HepG2 (cell line): ENCODE results near the gene GMPPA. TPM values are rescaled to one million over a fixed set of nuclear protein-coding genes. Genes with fewer than 3 reads are reported as not detected.
A peak's percentile ranks its signal among the peaks of the same experiment; 100 is the strongest.

ENCODE experiments used
- ARHGAP35 ChIP-seq: sonication (generic); formaldehyde crosslinking; IDR thresholded peaks from 2 replicates; pipeline ENCODE4 v1.9.0; 2022; ENCODE audit warnings: mild to moderate bottlenecking, inconsistent platforms, moderate library complexity, missing genetic modification reagents, borderline replicate concordance
- CREBL2 ChIP-seq: sonication (generic); formaldehyde crosslinking; IDR thresholded peaks from 2 replicates; pipeline ENCODE4 v1.8.1; 2023; ENCODE audit warnings: missing genetic modification reagents, mild to moderate bottlenecking, borderline replicate concordance
- FOXC1 ChIP-seq: sonication (generic); formaldehyde crosslinking; IDR thresholded peaks from 2 replicates; pipeline ENCODE4 v1.8.0; 2022; ENCODE audit warnings: mild to moderate bottlenecking, missing genetic modification reagents, borderline replicate concordance
- HNRNPK ChIP-seq: fragments of 200-400 bp; formaldehyde crosslinking; IDR thresholded peaks from 2 replicates; pipeline ENCODE4 v1.6.1; 2018; ENCODE audit warnings: low read length, low read depth, moderate library complexity, mild to moderate bottlenecking; ENCODE audit not compliant: poor library complexity, severe bottlenecking
- IRF2 ChIP-seq: IDR thresholded peaks from 2 replicates; pipeline ENCODE4 v1.6.1; 2018; ENCODE audit warnings: missing genetic modification reagents, missing compliant biosample characterization
- ISL2 ChIP-seq: sonication (generic); formaldehyde crosslinking; IDR thresholded peaks from 2 replicates; pipeline ENCODE4 v1.5.0; 2020; ENCODE audit warnings: missing genetic modification reagents
- KLF15 ChIP-seq: sonication (generic); formaldehyde crosslinking; IDR thresholded peaks from 2 replicates; pipeline ENCODE4 v1.8.1; 2023; ENCODE audit warnings: borderline replicate concordance, mild to moderate bottlenecking, inconsistent platforms, missing genetic modification reagents, mixed read lengths
- KLF16 ChIP-seq, 2 experiments: sonication (generic) in 1 of 2; formaldehyde crosslinking in 1 of 2; IDR thresholded peaks; 2 replicates each; pipeline versions ENCODE4 v1.6.1 to v1.8.0; 2016 to 2023; ENCODE audit warnings: missing genetic modification reagents in 2 of 2, missing compliant biosample characterization in 1 of 2
- MED8 ChIP-seq: sonication (generic); formaldehyde crosslinking; IDR thresholded peaks from 2 replicates; pipeline ENCODE4 v1.8.1; 2023; ENCODE audit warnings: mild to moderate bottlenecking, missing genetic modification reagents; ENCODE audit not compliant: insufficient replicate concordance
- NR2F6 ChIP-seq, 2 experiments: IDR thresholded peaks; 2 replicates each; pipeline ENCODE4 v1.6.1; 2016; ENCODE audit warnings: antibody characterized with exemption in 1 of 2, mild to moderate bottlenecking in 1 of 2
- SALL1 ChIP-seq: sonication (generic); formaldehyde crosslinking; IDR thresholded peaks from 2 replicates; pipeline ENCODE4 v1.8.0; 2022; ENCODE audit warnings: mild to moderate bottlenecking, missing genetic modification reagents
- SP5 ChIP-seq: IDR thresholded peaks from 2 replicates; pipeline ENCODE4 v1.6.1; 2016; ENCODE audit warnings: low read depth, borderline replicate concordance
- SRY ChIP-seq: sonication (generic); formaldehyde crosslinking; IDR thresholded peaks from 2 replicates; pipeline ENCODE4 v1.8.0; 2022; ENCODE audit warnings: mild to moderate bottlenecking, missing genetic modification reagents
- TEAD3 ChIP-seq: optimal IDR thresholded peaks from 2 replicates; pipeline ENCODE3; 2016; ENCODE audit warnings: borderline replicate concordance
- TGIF2 ChIP-seq: IDR thresholded peaks from 2 replicates; pipeline ENCODE4 v1.6.1; 2016; ENCODE audit warnings: control low read depth, missing compliant biosample characterization
- THRA ChIP-seq: sonication (generic); formaldehyde crosslinking; IDR thresholded peaks from 2 replicates; pipeline ENCODE4 v1.4.0; 2020; ENCODE audit warnings: missing genetic modification reagents, borderline replicate concordance
- TIGD3 ChIP-seq: sonication (generic); formaldehyde crosslinking; IDR thresholded peaks from 2 replicates; pipeline ENCODE4 v1.5.1; 2020; ENCODE audit warnings: mild to moderate bottlenecking, missing genetic modification reagents, borderline replicate concordance
- ZNF230 ChIP-seq: sonication (generic); formaldehyde crosslinking; IDR thresholded peaks from 2 replicates; pipeline ENCODE4 v1.4.0; 2020; ENCODE audit warnings: mild to moderate bottlenecking, missing genetic modification reagents
- ZNF235 ChIP-seq: sonication (generic); formaldehyde crosslinking; IDR thresholded peaks from 2 replicates; pipeline ENCODE4 v1.8.1; 2023; ENCODE audit warnings: mild to moderate bottlenecking, missing genetic modification reagents, borderline replicate concordance
- ZNF362 ChIP-seq: sonication (generic); formaldehyde crosslinking; IDR thresholded peaks from 2 replicates; pipeline ENCODE4 v1.4.0; 2020; ENCODE audit warnings: missing genetic modification reagents, mild to moderate bottlenecking, borderline replicate concordance
- ZNF414 ChIP-seq: sonication (generic); formaldehyde crosslinking; IDR thresholded peaks from 2 replicates; pipeline ENCODE4 v1.5.0; 2020; ENCODE audit warnings: missing genetic modification reagents
- ZNF790 ChIP-seq: sonication (generic); formaldehyde crosslinking; IDR thresholded peaks from 2 replicates; pipeline ENCODE4 v1.8.0; 2022; ENCODE audit warnings: missing genetic modification reagents, mild to moderate bottlenecking, borderline replicate concordance
- polyA plus RNA-seq, 8 experiments: library from polyadenylated mRNA; depleted of rRNA in 3 of 8; stranded (reverse) in 7 of 8; unstranded in 1 of 8; fragments of >200 nt; fragmentation: Illumina TruSeq in 4 of 8; extraction: Trizol in 4 of 8; gene quantifications; 2 replicates each; pipeline versions ENCODE4 v1.2.1 to v1.2.3, GENCODE V29; 2011 to 2016; ENCODE audit warnings: low read depth in 4 of 8, missing spikeins in 1 of 8, mixed read lengths in 1 of 8; ENCODE audit not compliant: insufficient read depth in 1 of 8
- total RNA-seq, 5 experiments: library from RNA; depleted of rRNA; stranded (reverse); fragments of >200 nt; fragmentation: Illumina TruSeq; extraction: Trizol; gene quantifications; 2 replicates each; pipeline ENCODE4 v1.2.3, GENCODE V29; 2016; ENCODE audit warnings: low read depth in 1 of 5

GMPPA gene
- total and polyA plus RNA-seq, 2 of the 13 experiments (the other 11 are each of a cell fraction or from before 2014, with no cell fraction given) = 81.1 to 106 TPM

GRCh38 chr2:219552382-219553167, 53.9 kb downstream of the GMPPA start (continued):
- TF ChIP-seq THRA (CRISPR knock-in tag) = 0 out of 2 replicates have a peak, but pooled peaks have one; percentile 24
- TF ChIP-seq SRY = peak; percentile 48; the same call in 1 of the 2 replicates
- TF ChIP-seq CREBL2 (CRISPR knock-in tag) = 0 out of 2 replicates have a peak, but pooled peaks have one; percentile 68
- TF ChIP-seq ZNF790 (CRISPR knock-in tag) = peak; percentile 59; the same call in 1 of the 2 replicates
- peak; percentile 26; the same call in 1 of the 2 replicates for TF ChIP-seq KLF15 (CRISPR knock-in tag)
- no peak for TF ChIP-seq ZNF414
- TF ChIP-seq HNRNPK = peak; percentile 93
- TF ChIP-seq ISL2 (CRISPR knock-in tag) = peak; percentile 60; the same call in 1 of the 2 replicates
- peak; percentile 84 for TF ChIP-seq SALL1 (CRISPR knock-in tag)
- peak; percentile 46 to 78; a peak in 1 of 4 replicates for TF ChIP-seq KLF16 (CRISPR knock-in tag; IDR thresholded peaks at IDR 0.05)
- TF ChIP-seq NR2F6 (IDR thresholded peaks at IDR 0.05) = no peak
- peak; percentile 43; the same call in 1 of the 2 replicates for TF ChIP-seq NR2F6 (CRISPR knock-in tag; IDR thresholded peaks at IDR 0.05)
- TF ChIP-seq MED8 = peak; percentile 51
- no peak; the same call in 1 of the 2 replicates for TF ChIP-seq ZNF235 (CRISPR knock-in tag)
- TF ChIP-seq ZNF362 (CRISPR knock-in tag) = no peak
- TF ChIP-seq TGIF2 = peak; percentile 14; the same call in 1 of the 2 replicates
- TF ChIP-seq FOXC1 (CRISPR knock-in tag) = peak; percentile 86
- no peak; the same call in 1 of the 2 replicates for TF ChIP-seq IRF2 (CRISPR knock-in tag)
- TF ChIP-seq TIGD3 (CRISPR knock-in tag) = 0 out of 2 replicates have a peak, but pooled peaks have one; percentile 17
- TF ChIP-seq ZNF230 (CRISPR knock-in tag) = peak; percentile 57
- TF ChIP-seq ARHGAP35 = peak; percentile 98
- TF ChIP-seq SP5 = peak; percentile 94
- TF ChIP-seq TEAD3 (CRISPR knock-in tag) = peak; percentile 8
